IMR-90 (cell line): ENCODE results near the gene DRAXIN.

Experiments used
- CHD1 ChIP-seq: IDR thresholded peaks from 2 replicates; pipeline ENCODE4 v1.6.1; 2012; ENCODE audit warnings: low read depth, low read length, improper control_type of control experiment
- CTCF ChIP-seq: conservative IDR thresholded peaks from 2 replicates; pipeline ENCODE4 v1.5.1; 2012; ENCODE audit warnings: mild to moderate bottlenecking, low read depth, low read length, improper control_type of control experiment
- ELK1 ChIP-seq: fragments of 150-350 bp; IDR thresholded peaks from 2 replicates; pipeline ENCODE4 v1.6.1; 2016; ENCODE audit warnings: low read depth, mild to moderate bottlenecking, low read length, moderate library complexity, borderline replicate concordance
- MXI1 ChIP-seq: IDR thresholded peaks from 2 replicates; pipeline ENCODE4 v1.6.1; 2012; ENCODE audit warnings: low read depth, mild to moderate bottlenecking, low read length, moderate library complexity, borderline replicate concordance
- POLR2A ChIP-seq: IDR thresholded peaks from 2 replicates; pipeline ENCODE4 v1.6.1; 2012; ENCODE audit warnings: mild to moderate bottlenecking, low read depth, low read length

- TF ChIP-seq MXI1 (no peak), CTCF (no peak), POLR2A (no peak), CHD1 (no peak), ELK1 (no peak)
These were observed 38.3 kb downstream of the DRAXIN start for GRCh38 chr1:11729498-11730428.
